Right atrium auricular region (tissue), 2 donors: ENCODE measurements around the gene NPPA. TPM values are rescaled to one million over a fixed set of nuclear protein-coding genes. Genes with fewer than 3 reads are reported as not detected.

ENCODE experiments used
- DNase-seq: peaks from one replicate; pipeline ENCODE4 v3.0.0-alpha.2; 2019; ENCODE audit warnings: low spot score
- H3K27ac ChIP-seq, 2 donors: fragments of 200-600 bp; sonication (generic); 1 replicate in 1 of 2; 2 replicates in 1 of 2; pipeline ENCODE4 v1.5.1; 2016 to 2019
- H3K27me3 ChIP-seq, 2 donors: fragments of 200-600 bp; sonication (generic); one replicate each; pipeline versions ENCODE4 v1.5.1 to v1.6.0; 2017 to 2019
- H3K36me3 ChIP-seq: fragments of 200-600 bp; sonication (generic); one replicate; pipeline ENCODE4 v1.5.1; 2016
- H3K4me1 ChIP-seq, 2 donors: fragments of 200-600 bp; sonication (generic); one replicate each; pipeline versions ENCODE4 v1.5.1 to v1.6.0; 2017 to 2019
- H3K4me3 ChIP-seq, 2 donors: fragments of 200-600 bp; sonication (generic); 1 replicate in 1 of 2; 2 replicates in 1 of 2; pipeline ENCODE4 v1.5.1; 2017 to 2019; ENCODE audit warnings: mild to moderate bottlenecking in 1 of 2, moderate library complexity in 1 of 2
- H3K9me3 ChIP-seq, 2 donors: fragments of 200-600 bp; sonication (generic); one replicate each; pipeline ENCODE4 v1.5.1; 2019
- CTCF ChIP-seq, 2 donors: fragments of 200-600 bp; sonication (generic); IDR thresholded peaks; one replicate each; pipeline ENCODE4 v1.5.1; 2019; ENCODE audit warnings: antibody characterized with exemption in 2 of 2
- total RNA-seq, 2 donors: library from RNA; depleted of rRNA; stranded (reverse); fragments of >200 nt; gene quantifications; one replicate each; pipeline ENCODE4 v1.1.0, GENCODE V29; 2016

The NPPA gene
- total RNA-seq, 2 donors from 2014 or later: 98,870 to 132,613 TPM

- Histone ChIP-seq H3K36me3 (peaks cover 24% of the 10 kb centered on the region), H3K4me1 (peaks cover 0 to 13% of the 10 kb centered on the region in 2 donors), H3K27me3 (no peaks in the 10 kb centered on the region), H3K9me3 (no peaks in the 10 kb centered on the region), H3K4me3 (no peak overlapping the region), H3K27ac (peak overlapping the region; percentile 79 to 88)
- DNase-seq: no peak
- TF ChIP-seq CTCF (IDR thresholded peaks at IDR 0.05): no peak
Observed at GRCh38 chr1:11848373-11848700, 754 bp upstream of the NPPA start.

GRCh38 chr1:11845641-11846335 lies 1.8 kb downstream of the NPPA start:
- DNase-seq: no peak
- H3K4me3 ChIP-seq: peak overlapping the region; percentile 57 to 67
- no peaks in the 10 kb centered on the region for H3K27me3 ChIP-seq
- no peaks in the 10 kb centered on the region for H3K9me3 ChIP-seq
- peaks cover 39% of the 10 kb centered on the region for H3K36me3 ChIP-seq
- no peak for TF ChIP-seq CTCF (IDR thresholded peaks at IDR 0.05)
- peaks cover 0 to 37% of the 10 kb centered on the region in 2 donors for H3K4me1 ChIP-seq
- peak overlapping the region; percentile 86 to 92 for H3K27ac ChIP-seq

GRCh38 chr1:11842154-11843041 lies 5.2 kb downstream of the NPPA start:
- no peak for TF ChIP-seq CTCF (IDR thresholded peaks at IDR 0.05)
- no peak overlapping the region for H3K4me3 ChIP-seq
- H3K36me3 ChIP-seq: peaks cover 71% of the 10 kb centered on the region
- H3K9me3 ChIP-seq: no peaks in the 10 kb centered on the region
- no peak for DNase-seq
- no peaks in the 10 kb centered on the region for H3K27me3 ChIP-seq
- H3K27ac ChIP-seq: peak overlapping the region; percentile 85 to 92
- H3K4me1 ChIP-seq: peaks cover 0 to 44% of the 10 kb centered on the region in 2 donors

GRCh38 chr1:11841245-11842153 lies 6.1 kb downstream of the NPPA start:
- Histone ChIP-seq H3K27ac (peak overlapping the region; percentile 85 to 92), H3K9me3 (no peaks in the 10 kb centered on the region), H3K4me1 (peaks cover 0 to 44% of the 10 kb centered on the region in 2 donors), H3K36me3 (peaks cover 72% of the 10 kb centered on the region), H3K4me3 (no peak overlapping the region), H3K27me3 (no peaks in the 10 kb centered on the region)
- no peak for TF ChIP-seq CTCF (IDR thresholded peaks at IDR 0.05)
- peak; percentile 77 for DNase-seq
